HG02610 (cell line): Measurements from ENCODE around the gene SETBP1.

Experiments
- ATAC-seq: cut with Tn5 transposase; IDR thresholded peaks from one replicate; pipeline ENCODE4 v1.9.1; 2021; ENCODE audit warnings: mild to moderate bottlenecking, moderate library complexity; ENCODE audit not compliant: unreplicated experiment

SETBP1 gene

DNA sequence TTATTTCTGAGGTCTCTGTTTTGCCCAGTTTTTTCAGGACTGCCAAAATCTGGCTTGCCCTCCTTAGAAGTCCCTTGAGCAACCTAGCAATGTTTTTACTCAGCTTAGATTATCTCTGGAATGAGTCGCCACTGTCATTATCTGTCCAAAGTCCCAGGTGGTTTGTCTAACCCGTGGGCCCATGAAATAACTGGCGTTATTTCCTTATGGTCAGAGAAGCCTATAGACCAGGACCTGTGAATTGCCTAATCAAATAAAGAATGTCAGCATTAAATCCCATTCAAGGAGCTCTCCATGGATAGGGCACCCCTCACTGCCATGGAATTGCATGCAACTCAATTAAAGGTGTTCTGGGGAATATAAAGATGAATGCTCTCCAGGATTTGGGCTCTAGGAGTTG lies 373.9 kb downstream of the SETBP1 start:
- ATAC-seq: no peak

DNA sequence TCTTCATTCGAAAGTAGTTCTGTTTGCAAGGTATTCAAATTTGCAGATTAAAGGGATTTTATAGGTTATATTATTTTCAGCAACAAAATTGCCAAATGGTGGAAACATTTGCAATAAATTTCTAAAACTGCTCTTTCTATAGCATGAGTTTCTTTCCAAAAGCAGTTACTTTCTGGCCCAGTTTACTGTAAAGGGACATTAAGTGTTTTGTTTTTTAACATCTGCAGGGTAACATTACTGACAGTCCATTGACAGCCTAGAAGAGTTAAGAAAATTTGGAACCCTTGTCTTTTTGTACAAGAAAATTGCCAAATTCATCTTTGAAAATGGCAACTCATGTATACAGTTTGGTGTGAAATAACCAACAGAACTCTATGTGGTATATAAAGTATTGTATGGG lies 375.1 kb downstream of the SETBP1 start:
- ATAC-seq: no peak

DNA sequence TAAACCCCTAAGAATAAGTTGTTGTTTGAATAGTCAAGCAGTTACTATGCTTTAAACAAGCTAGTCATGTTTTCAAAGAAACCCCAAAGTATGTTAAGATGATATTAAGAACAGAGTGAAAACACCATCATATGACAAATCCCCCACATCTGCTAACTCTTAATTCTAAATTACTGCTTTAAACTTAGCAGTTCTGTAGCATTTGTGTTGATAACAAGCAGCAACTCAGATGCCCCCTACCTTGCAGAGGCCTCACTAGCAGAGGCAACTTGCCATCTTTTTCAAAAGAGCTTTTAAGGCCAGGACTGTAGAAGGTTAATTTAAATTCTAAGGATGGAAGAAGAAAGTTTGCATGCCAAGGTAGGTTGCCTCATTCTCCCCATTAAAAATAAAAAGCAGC lies 376.2 kb downstream of the SETBP1 start:
- ATAC-seq: no peak

DNA sequence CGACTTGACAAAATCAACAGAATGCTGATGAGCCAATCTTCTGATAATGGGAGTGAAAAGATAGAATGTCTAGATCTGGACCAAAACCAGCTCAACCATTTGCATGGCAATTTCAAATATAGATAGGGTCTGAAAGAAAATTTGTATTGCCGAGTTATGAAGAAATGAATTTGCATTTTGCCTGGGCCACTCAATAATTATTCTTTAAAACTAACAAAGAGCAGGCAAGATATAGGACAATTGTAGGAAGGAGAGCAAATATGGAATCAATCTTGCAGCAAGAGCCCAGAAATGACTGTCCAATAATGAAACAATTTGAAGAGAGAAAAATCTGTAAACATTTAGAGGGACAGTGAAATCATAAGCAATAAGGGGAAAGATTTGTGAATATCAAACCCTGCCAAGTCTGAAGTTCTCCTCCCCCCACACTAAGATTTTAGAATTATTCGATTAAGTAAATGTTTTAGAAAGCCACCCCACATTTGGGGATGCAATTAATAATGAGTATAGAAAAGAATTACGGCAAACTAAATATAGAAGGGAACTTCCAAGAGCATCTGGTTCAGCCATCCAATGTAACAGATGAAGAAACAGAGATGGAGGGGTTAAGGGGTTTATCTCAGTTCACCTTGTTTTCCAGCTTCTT lies 377.4 kb downstream of the SETBP1 start:
- no peak for ATAC-seq

DNA sequence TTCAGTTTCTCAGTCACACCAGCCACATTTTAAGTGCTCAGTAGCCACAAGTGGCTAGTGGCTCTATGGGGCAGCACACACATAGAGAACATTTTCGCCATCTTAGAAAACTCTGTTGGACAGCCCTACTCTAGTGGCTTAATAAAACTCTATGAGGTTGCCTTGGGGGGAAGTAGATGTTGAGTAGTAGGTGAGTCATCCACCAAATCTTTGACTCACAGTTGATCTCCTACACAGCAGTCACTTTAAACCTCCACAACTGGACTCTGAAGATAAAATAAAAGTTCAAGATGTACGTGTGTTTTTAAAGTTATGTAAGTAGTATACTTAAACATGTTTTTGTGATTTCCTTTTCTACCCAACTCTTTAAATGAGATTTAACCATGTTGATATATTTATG lies 379.0 kb downstream of the SETBP1 start:
- ATAC-seq: no peak

DNA sequence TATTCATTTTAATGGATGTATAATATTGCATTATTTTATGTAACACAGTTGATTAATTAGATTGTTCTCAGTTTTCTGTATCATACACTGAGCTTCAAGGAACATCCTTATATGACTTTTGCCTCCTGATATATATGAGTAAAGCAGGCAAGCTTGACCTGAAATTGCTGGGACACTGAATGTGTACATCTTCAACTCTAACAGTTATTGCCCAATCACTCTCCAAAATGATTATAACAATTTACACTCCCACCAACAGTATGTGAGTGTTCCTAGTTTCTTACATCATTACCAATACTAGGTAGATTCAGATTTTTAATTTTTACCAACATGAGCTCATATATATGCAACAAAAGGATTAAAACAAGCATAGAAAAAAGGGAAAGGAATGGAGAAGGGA lies 379.4 kb downstream of the SETBP1 start:
- no peak for ATAC-seq

DNA sequence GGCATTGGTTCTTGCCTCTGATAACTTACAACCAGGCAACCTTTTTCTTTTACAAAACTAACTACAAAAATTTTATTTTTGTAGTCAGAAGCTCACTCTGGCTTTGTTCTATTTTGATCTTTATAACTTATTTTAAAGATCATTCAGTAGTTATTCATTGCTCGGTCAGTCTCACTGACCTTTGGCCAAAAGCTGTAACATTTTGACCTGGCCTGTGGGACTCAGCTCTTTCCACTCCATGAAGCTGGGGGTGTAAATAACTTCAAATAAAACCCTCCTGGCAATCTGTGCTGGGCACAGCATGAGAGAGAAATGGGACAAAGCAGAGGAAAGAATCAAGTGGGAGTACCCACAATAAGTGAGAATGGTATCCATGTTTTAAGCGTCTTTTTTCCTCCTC lies 380.7 kb downstream of the SETBP1 start:
- no peak for ATAC-seq

DNA sequence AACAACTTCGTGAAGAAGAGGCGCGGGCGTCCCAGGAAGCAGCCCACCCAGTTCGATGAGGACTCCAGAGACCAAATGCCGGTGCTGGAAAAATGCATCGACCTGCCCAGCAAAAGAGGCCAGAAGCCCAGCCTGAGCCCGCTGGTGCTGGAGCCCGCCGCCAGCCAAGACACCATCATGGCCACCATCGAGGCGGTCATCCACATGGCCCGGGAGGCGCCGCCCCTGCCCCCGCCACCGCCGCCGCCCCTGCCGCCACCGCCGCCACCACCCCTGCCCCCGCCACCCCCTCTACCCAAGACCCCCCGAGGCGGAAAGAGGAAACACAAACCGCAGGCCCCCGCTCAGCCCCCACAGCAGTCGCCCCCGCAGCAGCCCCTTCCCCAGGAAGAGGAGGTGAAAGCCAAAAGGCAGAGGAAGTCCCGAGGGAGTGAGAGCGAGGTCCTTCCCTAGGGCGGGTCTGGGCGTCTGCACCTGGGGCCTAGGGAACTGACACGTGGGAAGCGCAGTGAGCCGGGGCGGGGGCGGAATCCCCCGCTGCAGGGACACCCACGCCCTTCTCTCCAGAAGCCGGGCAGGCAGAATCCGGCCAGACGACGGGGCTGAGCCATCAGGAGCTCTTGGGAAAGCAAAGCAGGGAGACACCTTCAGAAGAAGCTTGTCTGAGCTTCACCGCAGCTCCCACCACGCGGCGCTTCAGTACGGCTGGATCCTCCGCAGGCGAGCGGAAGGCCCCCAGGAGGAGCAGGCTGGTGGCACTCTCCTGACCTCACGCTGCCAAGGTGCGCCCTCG lies 382.8 kb downstream of the SETBP1 start:
- ATAC-seq: no peak

DNA sequence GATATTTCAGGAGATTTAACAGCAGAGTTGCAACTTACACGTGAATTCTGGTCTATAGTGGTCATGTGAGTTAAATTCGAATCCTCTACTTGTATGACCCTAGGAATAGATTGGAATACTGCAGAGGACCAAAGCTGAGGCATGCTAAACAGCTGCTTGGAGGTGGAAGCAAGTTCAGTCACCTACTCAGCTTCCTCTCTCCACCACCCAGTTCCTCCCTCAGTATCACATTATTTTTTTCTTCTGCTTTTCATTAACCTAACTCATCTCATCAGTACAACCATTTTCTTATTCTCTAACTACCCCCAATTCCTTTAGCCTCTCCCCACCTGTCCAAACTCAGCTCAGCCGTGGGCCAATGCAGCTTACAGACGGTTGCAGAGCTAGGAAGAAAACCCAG lies 385.5 kb downstream of the SETBP1 start:
- no peak for ATAC-seq

DNA sequence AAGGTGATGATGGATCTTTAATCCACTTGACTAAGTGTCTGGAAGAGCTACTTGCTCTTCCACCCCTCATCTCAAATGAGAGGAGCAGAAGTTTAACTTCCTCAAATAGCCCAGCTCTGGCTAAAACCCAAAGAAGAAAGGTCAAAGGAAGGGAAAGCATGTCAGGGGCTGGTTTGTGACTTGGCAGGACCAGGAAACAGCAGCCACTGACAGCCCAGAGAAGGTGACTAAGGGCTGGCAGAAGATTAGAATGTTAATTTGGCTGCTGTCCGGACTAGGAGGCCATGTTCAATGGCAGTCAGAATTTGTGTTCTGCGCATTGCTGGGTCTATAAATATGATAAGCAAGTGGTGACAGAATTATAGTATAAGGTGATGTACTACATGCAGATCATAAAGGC lies 386.2 kb downstream of the SETBP1 start:
- ATAC-seq: no peak

DNA sequence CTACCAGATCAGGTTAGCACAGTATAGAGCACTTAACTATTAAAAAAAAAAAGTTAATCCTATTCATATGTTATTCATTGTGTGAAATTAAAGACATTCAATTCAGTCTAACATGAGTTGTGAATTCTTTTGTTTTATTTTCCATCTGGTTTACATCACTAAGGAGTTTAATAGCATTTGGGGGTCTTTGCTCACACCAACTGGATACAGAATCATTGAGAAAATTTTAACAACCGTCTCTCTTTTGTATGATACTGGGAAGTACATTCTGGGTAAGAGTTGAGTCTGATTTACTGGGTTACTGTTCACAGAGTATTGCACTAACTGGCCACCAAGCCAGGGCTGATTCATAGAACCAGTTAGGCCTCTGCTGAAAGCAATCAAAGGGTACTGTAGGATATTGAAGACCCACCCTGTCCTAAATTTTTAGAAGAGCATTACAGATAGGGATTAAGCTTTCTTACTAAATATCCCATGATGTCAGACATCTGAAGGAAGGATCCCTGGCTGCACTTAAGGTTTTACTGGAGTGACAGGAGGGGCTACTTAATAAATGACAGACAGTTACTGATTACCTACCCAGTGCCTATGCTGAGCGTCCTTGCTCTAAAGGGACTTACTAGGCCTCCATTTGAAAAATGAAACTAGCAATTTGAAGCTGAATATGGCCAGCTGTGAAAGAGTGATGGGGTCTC lies 387.9 kb downstream of the SETBP1 start:
- ATAC-seq: no peak

DNA sequence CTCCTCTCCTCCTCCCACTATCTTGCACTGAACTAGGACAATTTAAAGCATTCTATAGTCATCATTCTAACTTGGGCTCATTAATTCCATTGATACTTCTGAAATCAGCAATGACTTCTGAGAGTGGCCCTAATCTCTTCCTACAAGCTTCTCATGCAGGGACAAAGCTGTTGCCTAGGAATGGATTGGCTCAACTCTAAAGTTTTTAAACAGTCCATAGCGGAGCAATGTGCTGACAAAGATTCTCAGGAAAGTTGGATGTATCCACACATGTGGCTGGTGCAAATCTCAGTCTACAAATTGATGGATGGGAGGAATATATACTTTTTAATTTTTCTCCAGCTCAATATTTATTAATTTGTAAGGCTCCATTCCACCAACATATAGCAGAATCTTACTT lies 388.9 kb downstream of the SETBP1 start:
- ATAC-seq: no peak

DNA sequence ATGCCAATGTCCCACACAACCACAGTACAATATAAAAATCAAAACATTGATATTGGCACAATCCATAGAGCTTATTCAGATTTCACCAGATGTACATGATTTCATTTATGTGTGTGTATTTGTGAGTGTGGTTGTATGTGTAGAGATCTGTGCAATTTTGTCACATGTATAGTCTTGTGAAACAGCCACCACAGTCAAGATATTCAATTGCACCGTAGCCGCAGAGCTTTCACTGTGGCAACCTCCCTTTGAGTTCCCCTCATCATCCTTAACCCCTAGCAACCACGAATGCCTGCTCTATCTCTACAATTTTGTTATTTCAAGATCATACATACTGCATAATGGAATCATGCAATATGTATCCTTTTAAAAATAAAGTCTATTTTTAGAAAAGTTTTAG lies 391.3 kb downstream of the SETBP1 start:
- no peak for ATAC-seq

DNA sequence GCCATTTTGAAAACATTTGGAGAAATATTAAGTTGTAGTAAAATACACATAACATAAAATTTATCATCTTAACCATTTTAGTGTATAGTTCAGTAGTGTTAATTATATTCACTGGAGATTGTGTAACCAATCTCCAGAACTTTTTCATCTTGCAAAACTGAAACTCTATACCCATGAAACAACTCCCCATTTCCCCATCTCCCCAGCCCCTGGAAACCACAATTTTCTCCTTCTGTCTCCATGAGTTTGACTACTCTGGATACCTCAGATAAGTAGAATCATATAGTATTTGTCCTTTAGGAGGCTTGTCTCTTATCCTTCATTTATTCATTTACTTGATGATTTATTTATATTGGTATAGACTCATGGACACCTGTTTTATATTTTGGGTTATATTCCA lies 392.9 kb downstream of the SETBP1 start:
- no peak for ATAC-seq

DNA sequence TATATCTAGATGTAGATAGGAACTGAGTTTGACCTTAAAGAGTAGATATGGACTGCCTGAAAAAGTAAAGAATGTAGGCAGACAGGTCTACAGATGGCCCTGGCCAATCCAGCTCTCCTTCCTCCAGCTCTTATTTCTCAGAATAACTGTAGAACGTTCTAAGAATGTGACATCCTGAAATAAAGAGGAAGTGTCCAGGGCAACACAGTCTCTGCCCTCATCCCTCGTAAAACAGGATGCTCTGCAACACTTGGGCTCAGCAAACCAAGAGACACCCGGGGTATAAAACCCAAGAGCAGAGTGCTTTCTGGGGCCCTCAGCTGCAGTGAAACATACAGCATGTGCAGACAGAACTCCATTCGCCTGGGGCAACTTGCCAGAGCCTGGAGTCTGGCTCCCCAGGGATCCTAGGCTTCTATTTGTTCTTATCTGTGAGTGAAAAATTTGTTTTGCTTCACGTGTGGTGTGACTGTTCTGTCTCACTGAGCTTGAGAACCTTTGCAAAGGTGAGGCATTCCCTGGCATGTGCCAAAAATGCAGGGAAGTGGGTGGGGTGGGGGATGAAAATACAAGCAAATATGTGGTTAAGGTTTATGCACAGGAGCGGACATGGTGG lies 401.0 kb downstream of the SETBP1 start:
- ATAC-seq: no peak

DNA sequence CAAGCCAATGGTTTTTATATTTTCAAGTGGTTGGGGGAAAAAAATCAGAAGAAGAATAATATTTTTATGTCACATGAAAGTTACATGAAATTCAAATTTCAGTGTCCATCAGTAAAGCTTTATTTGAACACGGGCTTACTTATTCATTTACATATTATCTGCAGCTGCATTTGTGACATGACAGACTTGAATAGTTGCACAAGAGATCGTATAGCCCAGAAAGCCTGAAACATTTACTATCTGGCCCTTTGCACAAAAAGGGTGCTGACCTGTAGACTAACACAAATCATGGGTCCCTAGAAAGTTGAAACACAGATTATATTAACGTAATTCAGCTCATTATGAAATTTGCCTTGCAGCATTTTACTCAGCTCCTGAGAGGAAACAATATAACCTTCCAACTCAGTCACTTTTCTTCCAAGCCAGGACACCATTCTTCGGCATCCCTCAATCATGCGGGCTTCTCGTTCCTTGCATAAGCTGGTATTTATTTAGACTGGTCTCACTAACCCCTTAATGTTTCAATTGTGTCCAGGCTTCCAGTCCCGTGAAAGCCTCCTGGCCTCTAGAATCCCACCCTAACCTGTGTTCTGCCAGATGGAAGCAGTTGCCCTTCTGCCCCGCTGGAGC lies 402.7 kb downstream of the SETBP1 start:
- no peak for ATAC-seq

DNA sequence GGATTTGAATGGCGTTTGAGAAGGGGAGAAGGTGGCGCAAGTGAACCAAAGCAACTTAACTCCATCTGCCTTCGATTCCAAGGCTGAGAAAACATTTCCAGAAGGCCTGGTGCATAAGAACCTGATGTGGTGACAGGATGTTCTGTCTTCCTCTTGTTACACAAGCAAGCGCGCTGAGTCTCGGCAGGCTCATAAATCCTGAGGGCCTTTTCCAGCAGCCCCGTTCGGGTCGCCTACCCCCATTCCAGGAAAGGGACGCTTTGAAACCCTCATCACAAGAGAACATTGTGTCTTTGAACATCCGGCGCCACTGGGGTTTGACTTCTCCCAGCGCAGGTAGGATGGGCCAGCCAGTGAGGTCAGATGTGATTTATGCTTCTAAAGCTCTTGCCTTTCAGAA lies 403.5 kb downstream of the SETBP1 start:
- ATAC-seq: no peak

DNA sequence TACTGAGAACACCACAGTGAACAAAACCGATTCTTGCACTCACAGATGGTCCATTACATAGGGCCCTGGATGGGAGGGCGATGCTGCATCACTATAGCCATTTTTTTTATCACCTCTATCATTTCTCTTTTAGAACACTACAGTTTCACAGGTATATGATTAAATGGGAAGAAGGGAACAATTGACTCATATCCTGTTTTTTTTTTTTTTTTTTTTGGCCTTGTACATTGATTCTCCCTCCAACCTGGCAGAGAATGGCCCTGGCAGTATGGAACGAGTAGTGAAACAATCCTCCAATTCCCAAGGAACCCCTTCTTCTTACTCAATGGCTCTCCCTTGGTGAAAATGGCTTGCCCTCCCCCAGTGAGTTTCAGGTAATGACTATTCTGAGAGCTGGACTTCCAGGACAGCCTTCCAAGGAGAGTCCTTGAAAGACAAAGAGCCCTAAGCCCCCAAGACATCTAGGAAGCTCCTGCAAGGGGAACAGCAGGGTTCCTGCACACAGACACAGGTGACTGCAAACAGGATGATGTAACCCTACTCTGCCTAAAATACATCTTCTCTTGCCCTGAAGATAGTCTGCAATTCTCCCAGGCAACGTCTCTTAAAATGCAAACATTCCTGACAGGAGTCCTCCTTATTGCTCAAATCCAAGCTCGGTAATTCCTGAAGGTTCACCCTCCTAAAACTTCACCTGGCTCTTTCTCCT lies 405.4 kb downstream of the SETBP1 start:
- ATAC-seq: no peak

DNA sequence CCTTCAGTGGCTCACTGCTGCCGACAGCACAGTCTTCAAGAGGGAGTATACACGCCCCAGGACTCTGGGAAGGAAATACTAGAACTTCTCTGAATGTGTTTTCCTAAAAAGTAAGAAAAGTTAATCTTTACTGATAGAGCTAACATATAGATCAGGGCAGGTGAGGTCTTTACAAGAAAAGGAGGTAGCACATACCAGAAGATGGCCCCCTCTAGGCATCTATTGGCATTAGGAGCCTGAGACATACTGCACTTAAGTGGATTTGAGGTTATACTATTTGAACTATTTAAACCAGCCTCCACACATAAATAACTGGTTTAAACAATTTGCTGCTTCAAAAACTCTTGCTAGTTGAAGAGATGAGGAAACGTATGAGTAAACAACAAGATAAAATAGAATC lies 406.1 kb downstream of the SETBP1 start:
- ATAC-seq: no peak

DNA sequence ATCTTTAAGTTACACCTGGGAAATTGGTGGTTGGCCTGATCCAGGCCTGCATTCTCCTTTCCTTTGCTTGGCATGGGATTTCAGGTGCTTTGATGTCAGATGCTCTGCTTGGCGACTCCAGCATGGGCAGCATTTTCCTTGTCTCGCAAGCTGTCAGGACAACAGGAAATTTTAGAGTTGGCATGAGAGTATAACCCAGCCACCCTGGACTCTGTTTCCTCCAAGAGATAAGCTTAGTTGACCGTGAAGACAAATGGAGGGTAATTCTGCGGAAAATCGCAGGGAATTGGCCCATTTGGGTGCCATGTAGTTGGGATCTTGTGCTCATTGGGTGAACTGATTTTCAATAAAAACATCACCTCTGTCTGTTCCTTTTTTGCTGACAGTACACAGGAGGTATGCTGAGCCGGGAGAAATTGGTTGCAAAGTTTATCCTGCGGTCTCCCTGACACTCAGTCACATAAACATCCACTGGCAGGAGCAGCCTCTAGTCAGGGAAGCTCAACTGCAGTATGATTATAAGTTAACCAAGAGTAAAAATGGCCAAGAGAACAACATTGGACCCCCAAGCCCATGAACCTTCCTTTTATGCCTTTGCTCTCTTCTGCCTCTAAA lies 409.9 kb downstream of the SETBP1 start:
- no peak for ATAC-seq
